Nephron progenitor cell (in vitro differentiated cells): ENCODE results near the gene ZNF107.
"Not testable (repeated sequence)": the region's sequence is repeated elsewhere in the genome, so short reads cannot be mapped to it uniquely, and the experiment has no call there.

Source experiments
- DNase-seq: peaks from one replicate; pipeline ENCODE4 v3.0.0; 2021
- H3K27ac Mint-ChIP-seq: 2 replicates; pipeline ENCODE4 v1.8.0; 2021; ENCODE audit warnings: mild to moderate bottlenecking, moderate library complexity, mixed read lengths
- H3K27me3 Mint-ChIP-seq: 2 replicates; pipeline ENCODE4 v1.8.0; 2021; ENCODE audit warnings: mild to moderate bottlenecking, low read depth, mixed read lengths; ENCODE audit not compliant: poor library complexity
- H3K36me3 Mint-ChIP-seq: 2 replicates; pipeline ENCODE4 v1.8.0; 2021; ENCODE audit warnings: low read depth, mixed read lengths
- H3K4me1 Mint-ChIP-seq: 2 replicates; pipeline ENCODE4 v1.8.0; 2021; ENCODE audit warnings: mixed read lengths
- H3K4me3 Mint-ChIP-seq: 2 replicates; pipeline ENCODE4 v1.8.0; 2021; ENCODE audit warnings: mild to moderate bottlenecking, moderate library complexity, mixed read lengths
- H3K9me3 Mint-ChIP-seq: 2 replicates; pipeline ENCODE4 v1.8.0; 2021; ENCODE audit warnings: mild to moderate bottlenecking, moderate library complexity, mixed read lengths
- CTCF ChIP-seq: fragments of 200-600 bp; sonication (generic); IDR thresholded peaks from 2 replicates; pipeline ENCODE4 v1.5.0; 2021; ENCODE audit warnings: antibody characterized with exemption

Gene ZNF107

DNA sequence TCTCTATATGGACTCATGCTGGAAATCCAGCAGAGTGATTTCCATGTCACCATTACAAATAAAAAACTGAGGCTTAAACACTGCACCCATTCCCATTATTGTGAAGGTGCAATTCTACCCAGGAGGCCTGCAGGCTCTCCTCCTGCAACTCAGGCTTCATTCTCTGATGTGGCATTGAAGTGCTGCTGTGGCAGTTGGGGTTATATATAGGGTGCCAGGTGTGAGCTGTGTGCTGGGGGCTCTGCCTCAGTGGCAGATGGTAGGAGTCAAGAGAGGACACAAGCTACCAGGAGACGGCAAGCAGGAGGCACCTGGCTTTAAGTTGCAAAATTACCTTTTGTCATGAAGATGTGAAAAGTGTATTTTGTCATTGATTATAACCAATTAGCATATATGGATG is 21.3 kb downstream of the ZNF107 start:
- no peak for TF ChIP-seq CTCF
- Mint-ChIP-seq H3K27me3 (peaks cover 7% of the 10 kb centered on the region), H3K4me1 (no peaks in the 10 kb centered on the region), H3K27ac (no peak overlapping the region), H3K36me3 (no peaks in the 10 kb centered on the region), H3K9me3 (peaks cover 21% of the 10 kb centered on the region), H3K4me3 (no peak overlapping the region)
- DNase-seq: no peak

GRCh38 chr7:64688988-64689387 is 23.1 kb downstream of the ZNF107 start:
- Mint-ChIP-seq H3K9me3 (peaks cover 36% of the 10 kb centered on the region), H3K27me3 (peaks cover 7% of the 10 kb centered on the region), H3K27ac (no peak overlapping the region), H3K36me3 (peaks cover 10% of the 10 kb centered on the region), H3K4me3 (no peak overlapping the region), H3K4me1 (no peaks in the 10 kb centered on the region)
- TF ChIP-seq CTCF: no peak
- no peak for DNase-seq

DNA sequence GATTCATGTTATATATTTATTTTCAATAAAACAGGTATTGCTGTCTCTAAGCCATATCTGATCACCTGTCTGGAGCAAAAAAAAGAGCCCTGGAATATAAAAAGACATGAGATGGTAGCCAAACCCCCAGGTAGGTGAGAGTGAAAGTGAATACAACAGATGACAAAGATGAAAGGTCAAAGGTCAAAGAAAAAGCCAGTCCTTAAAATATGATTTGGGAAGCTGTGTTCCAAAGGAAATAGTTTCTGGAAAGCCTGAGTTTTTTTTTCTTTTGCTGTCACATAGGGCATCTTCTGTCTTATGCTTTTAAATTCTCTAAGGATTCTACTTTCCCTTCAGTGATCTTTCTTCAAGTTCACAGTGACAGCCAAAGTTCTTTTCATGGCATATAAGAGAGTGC is 25.9 kb downstream of the ZNF107 start:
- H3K36me3 Mint-ChIP-seq: peaks cover 38% of the 10 kb centered on the region
- no peak for TF ChIP-seq CTCF
- no peaks in the 10 kb centered on the region for H3K4me1 Mint-ChIP-seq
- H3K9me3 Mint-ChIP-seq: peaks cover 62% of the 10 kb centered on the region
- H3K4me3 Mint-ChIP-seq: no peak overlapping the region
- no peak overlapping the region for H3K27ac Mint-ChIP-seq
- peaks cover 5% of the 10 kb centered on the region for H3K27me3 Mint-ChIP-seq
- DNase-seq: no peak

- not testable (repeated sequence) for H3K4me3 Mint-ChIP-seq, H3K27me3 Mint-ChIP-seq, H3K27ac Mint-ChIP-seq, H3K4me1 Mint-ChIP-seq, DNase-seq
- Mint-ChIP-seq H3K36me3 (peaks cover 94% of the 10 kb centered on the region), H3K9me3 (peaks cover 86% of the 10 kb centered on the region)
These were observed 31.9 kb downstream of the ZNF107 start for GRCh38 chr7:64697863-64698262.

- Mint-ChIP-seq H3K36me3 (peaks cover 76% of the 10 kb centered on the region), H3K9me3 (peaks cover 91% of the 10 kb centered on the region), H3K4me1 (no peaks in the 10 kb centered on the region), H3K4me3 (no peak overlapping the region), H3K27ac (no peak overlapping the region), H3K27me3 (peaks cover 4% of the 10 kb centered on the region)
- TF ChIP-seq CTCF: no peak
- DNase-seq: no peak
These were observed 40.8 kb downstream of the ZNF107 start for GRCh38 chr7:64706625-64707292.

DNA sequence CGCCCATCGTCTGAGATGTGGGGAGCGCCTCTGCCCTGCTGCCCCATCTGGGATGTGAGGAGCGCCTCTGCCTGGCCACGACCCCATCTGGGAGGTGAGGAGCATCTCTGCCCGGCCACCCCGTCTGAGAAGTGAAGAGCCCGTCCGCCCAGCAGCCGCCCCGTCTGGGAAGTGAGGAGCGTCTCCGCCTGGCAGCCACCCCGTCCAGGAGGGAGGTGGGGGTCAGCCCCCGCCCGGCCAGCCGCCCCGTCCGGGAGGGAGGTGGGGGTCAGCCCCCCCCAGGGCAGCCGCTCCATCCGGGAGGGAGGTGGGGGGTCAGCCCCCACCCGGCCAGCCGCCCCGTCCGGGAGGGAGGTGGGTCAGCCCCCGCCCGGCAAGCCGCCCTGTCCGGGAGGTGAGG is 52.0 kb downstream of the ZNF107 start:
- not testable (repeated sequence) for H3K4me3 Mint-ChIP-seq, H3K27me3 Mint-ChIP-seq, H3K27ac Mint-ChIP-seq, H3K36me3 Mint-ChIP-seq, H3K4me1 Mint-ChIP-seq, DNase-seq
- H3K9me3 Mint-ChIP-seq: peaks cover 64% of the 10 kb centered on the region

DNA sequence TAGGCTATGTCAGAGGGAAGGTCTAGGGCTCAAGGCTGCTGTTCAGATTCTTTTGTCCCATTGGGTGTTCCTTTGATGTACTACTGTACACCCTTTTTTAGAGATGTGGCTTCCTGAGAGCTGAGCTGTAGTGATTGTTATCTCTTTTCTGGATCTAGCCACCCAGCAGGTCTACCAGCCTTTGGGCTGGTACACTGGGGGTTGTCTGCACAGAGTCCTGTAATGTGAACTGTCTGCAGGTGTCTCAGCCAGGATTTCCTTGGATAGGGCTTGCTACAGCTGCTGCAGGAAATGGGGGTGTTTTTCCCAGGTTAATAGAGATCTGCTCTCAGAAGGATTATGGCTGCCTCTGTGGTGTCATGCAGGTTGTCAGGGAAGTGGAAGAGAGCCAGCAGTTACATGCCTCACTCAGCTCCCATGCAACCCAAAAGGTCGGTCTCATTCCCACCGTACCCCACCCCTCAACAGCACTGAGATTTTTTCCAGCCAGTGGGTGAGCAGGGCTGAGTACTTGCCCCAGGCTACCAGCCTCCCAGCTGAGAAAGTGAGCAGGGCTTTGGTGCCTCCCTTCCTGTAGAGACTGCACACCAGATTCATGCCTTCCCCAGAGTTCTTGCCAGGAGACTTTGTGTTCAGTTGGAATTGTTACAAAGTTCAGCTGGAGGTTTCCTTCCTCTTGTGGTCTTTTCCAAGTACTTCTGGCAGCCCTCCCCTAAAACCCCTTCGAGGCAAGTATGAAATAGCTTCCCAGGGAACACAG is 63.3 kb downstream of the ZNF107 start:
- no peak for TF ChIP-seq CTCF
- DNase-seq: no peak
- H3K36me3 Mint-ChIP-seq: no peaks in the 10 kb centered on the region
- H3K27me3 Mint-ChIP-seq: no peaks in the 10 kb centered on the region
- no peak overlapping the region for H3K27ac Mint-ChIP-seq
- H3K4me3 Mint-ChIP-seq: no peak overlapping the region
- no peaks in the 10 kb centered on the region for H3K4me1 Mint-ChIP-seq
- H3K9me3 Mint-ChIP-seq: peaks cover 80% of the 10 kb centered on the region
